Neural progenitor cell (in vitro differentiated cells): ENCODE measurements around the gene HHLA2. TPM values are rescaled to one million over a fixed set of nuclear protein-coding genes. Genes with fewer than 3 reads are reported as not detected.
A peak's percentile ranks its signal among the peaks of the same experiment; 100 is the strongest.

ENCODE experiments used
- DNase-seq: peaks from one replicate; pipeline ENCODE4 v3.0.0-alpha.2; 2016; ENCODE audit warnings: low spot score
- H2AFZ ChIP-seq: fragments of 200-600 bp; sonication (generic); replicated peaks from 2 replicates; pipeline ENCODE4 v1.6.1; 2016; ENCODE audit warnings: antibody characterized with exemption
- H3F3A ChIP-seq: fragments of 200-600 bp; sonication (generic); 2 replicates; pipeline ENCODE4 v1.6.1; 2016; ENCODE audit warnings: antibody characterized with exemption, low read depth
- H3K27ac ChIP-seq: fragments of 200-600 bp; sonication (generic); 2 replicates; pipeline ENCODE4 v1.5.1; 2016; ENCODE audit warnings: mild to moderate bottlenecking
- H3K27me3 ChIP-seq: fragments of 200-600 bp; sonication (generic); 2 replicates; pipeline ENCODE4 v1.6.1; 2016; ENCODE audit warnings: mild to moderate bottlenecking, moderate library complexity
- H3K36me3 ChIP-seq: fragments of 200-600 bp; sonication (generic); 2 replicates; pipeline ENCODE4 v1.5.1; 2016
- H3K4me1 ChIP-seq: fragments of 200-600 bp; sonication (generic); 2 replicates; pipeline ENCODE4 v1.6.1; 2016; ENCODE audit warnings: mixed run types
- H3K4me2 ChIP-seq: fragments of 200-600 bp; sonication (generic); 2 replicates; pipeline ENCODE4 v1.6.1; 2016
- H3K4me3 ChIP-seq: fragments of 200-600 bp; sonication (generic); 2 replicates; pipeline ENCODE4 v1.5.1; 2016
- H3K79me2 ChIP-seq: fragments of 200-600 bp; sonication (generic); 2 replicates; pipeline ENCODE4 v1.6.1; 2016; ENCODE audit warnings: low read depth
- H3K9ac ChIP-seq: fragments of 200-600 bp; sonication (generic); 2 replicates; pipeline ENCODE4 v1.6.1; 2016
- H3K9me3 ChIP-seq: fragments of 200-600 bp; sonication (generic); 2 replicates; pipeline ENCODE4 v1.5.1; 2016; ENCODE audit warnings: low read depth
- H4K20me1 ChIP-seq: fragments of 200-600 bp; sonication (generic); 2 replicates; pipeline ENCODE4 v1.6.1; 2016; ENCODE audit warnings: low read depth
- H3K27ac Mint-ChIP-seq: 3 replicates; pipeline ENCODE4 v1.8.0; 2021; ENCODE audit warnings: mixed read lengths
- H3K27me3 Mint-ChIP-seq: 2 replicates; pipeline ENCODE4 v1.8.0; 2022; ENCODE audit warnings: low read depth, mild to moderate bottlenecking, inconsistent platforms, moderate library complexity, mixed read lengths; ENCODE audit not compliant: insufficient read depth
- H3K36me3 Mint-ChIP-seq: 3 replicates; pipeline ENCODE4 v1.8.0; 2021; ENCODE audit warnings: mixed read lengths
- H3K4me1 Mint-ChIP-seq: 3 replicates; pipeline ENCODE4 v1.8.0; 2021; ENCODE audit warnings: mixed read lengths
- H3K4me3 Mint-ChIP-seq: 3 replicates; pipeline ENCODE4 v1.8.0; 2021; ENCODE audit warnings: mild to moderate bottlenecking, moderate library complexity, mixed read lengths
- H3K9me3 Mint-ChIP-seq: 3 replicates; pipeline ENCODE4 v1.8.0; 2020; ENCODE audit warnings: mixed read lengths
- CTCF ChIP-seq: fragments of 200-600 bp; sonication (generic); IDR thresholded peaks from 2 replicates; pipeline ENCODE4 v1.5.1; 2017; ENCODE audit warnings: antibody characterized with exemption, mild to moderate bottlenecking
- EZH2 ChIP-seq: fragments of 200-600 bp; sonication (generic); IDR thresholded peaks from 2 replicates; pipeline ENCODE4 v1.6.1; 2017; ENCODE audit warnings: antibody characterized with exemption, mild to moderate bottlenecking, moderate library complexity
- EZH2phosphoT487 ChIP-seq: fragments of 200-600 bp; sonication (generic); IDR thresholded peaks from 2 replicates; pipeline ENCODE4 v1.6.1; 2017; ENCODE audit warnings: antibody characterized with exemption
- total RNA-seq: library from RNA; depleted of rRNA; stranded (reverse); fragments of >200 nt; gene quantifications from 2 replicates; pipeline ENCODE4 v1.2.3, GENCODE V29; 2015; ENCODE audit warnings: low replicate concordance

The HHLA2 gene
- total RNA-seq, 1 donor from 2014 or later, result not detected

DNA sequence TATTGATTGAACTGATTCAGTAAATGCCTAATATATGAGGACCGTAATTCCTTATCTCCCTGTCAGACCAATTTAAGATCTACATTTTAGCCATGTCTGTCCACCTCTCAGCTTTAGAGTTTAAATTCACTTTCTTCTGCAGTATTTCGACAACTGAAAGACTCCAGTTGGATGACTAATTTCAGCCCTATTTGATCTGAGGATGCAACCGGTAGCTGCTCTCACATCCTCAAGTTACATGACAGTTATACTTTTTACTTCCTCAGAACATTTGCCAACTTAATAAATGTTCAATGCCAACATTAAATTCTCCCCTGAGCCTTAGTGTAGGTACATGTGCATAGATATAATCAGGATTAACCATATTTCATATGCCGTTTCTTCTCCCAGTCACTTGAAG lies 2.5 kb upstream of the HHLA2 start:
- Histone ChIP-seq H3K27ac (no peak overlapping the region), H3K4me3 (no peak overlapping the region), H3K36me3 (no peaks in the 10 kb centered on the region), H3K9ac (no peak overlapping the region), H3K4me1 (peaks cover 7% of the 10 kb centered on the region), H3K4me2 (no peak overlapping the region), H3F3A (no peaks in the 10 kb centered on the region), H3K27me3 (no peaks in the 10 kb centered on the region), H3K9me3 (no peaks in the 10 kb centered on the region), H3K79me2 (no peaks in the 10 kb centered on the region), H2AFZ (no peak overlapping the region), H4K20me1 (no peaks in the 10 kb centered on the region)
- Mint-ChIP-seq H3K4me1 (peaks cover 3% of the 10 kb centered on the region), H3K27me3 (no peaks in the 10 kb centered on the region), H3K27ac (no peak overlapping the region), H3K36me3 (no peaks in the 10 kb centered on the region), H3K4me3 (no peak overlapping the region), H3K9me3 (peaks cover 2% of the 10 kb centered on the region)
- no peak for DNase-seq
- TF ChIP-seq EZH2phosphoT487 (no peak), CTCF (no peak), EZH2 (no peak)

- Histone ChIP-seq H3K27me3 (no peaks in the 10 kb centered on the region), H2AFZ (no peak overlapping the region), H3K9ac (no peak overlapping the region), H4K20me1 (no peaks in the 10 kb centered on the region), H3K4me1 (peaks cover 16% of the 10 kb centered on the region), H3K36me3 (no peaks in the 10 kb centered on the region), H3F3A (no peaks in the 10 kb centered on the region), H3K4me3 (no peak overlapping the region), H3K27ac (no peak overlapping the region), H3K79me2 (no peaks in the 10 kb centered on the region), H3K9me3 (no peaks in the 10 kb centered on the region), H3K4me2 (no peak overlapping the region)
- Mint-ChIP-seq H3K27ac (no peak overlapping the region), H3K27me3 (no peaks in the 10 kb centered on the region), H3K4me3 (no peak overlapping the region), H3K36me3 (no peaks in the 10 kb centered on the region), H3K4me1 (peaks cover 3% of the 10 kb centered on the region), H3K9me3 (peaks cover 2% of the 10 kb centered on the region)
- no peak for TF ChIP-seq EZH2
- no peak for TF ChIP-seq EZH2phosphoT487
- no peak for TF ChIP-seq CTCF
- DNase-seq, result no peak
These were observed 750 bp upstream of the HHLA2 start for GRCh38 chr3:108295421-108296175.

- H3K27me3 Mint-ChIP-seq, result no peaks in the 10 kb centered on the region
- H3K27ac ChIP-seq, result no peak overlapping the region
- no peak overlapping the region for H3K27ac Mint-ChIP-seq
- no peaks in the 10 kb centered on the region for H3K9me3 Mint-ChIP-seq
- peak overlapping the region; percentile 24 for H2AFZ ChIP-seq
- H3K36me3 Mint-ChIP-seq, result no peaks in the 10 kb centered on the region
- no peak overlapping the region for H3K4me2 ChIP-seq
- no peaks in the 10 kb centered on the region for H4K20me1 ChIP-seq
- DNase-seq, result peak; percentile 11
- H3K4me1 Mint-ChIP-seq, result peaks cover 3% of the 10 kb centered on the region
- no peaks in the 10 kb centered on the region for H3K9me3 ChIP-seq
- H3K4me3 Mint-ChIP-seq, result no peak overlapping the region
- no peaks in the 10 kb centered on the region for H3K36me3 ChIP-seq
- H3F3A ChIP-seq, result no peaks in the 10 kb centered on the region
- H3K27me3 ChIP-seq, result no peaks in the 10 kb centered on the region
- no peak overlapping the region for H3K9ac ChIP-seq
- no peaks in the 10 kb centered on the region for H3K79me2 ChIP-seq
- H3K4me3 ChIP-seq, result no peak overlapping the region
- TF ChIP-seq CTCF (no peak), EZH2phosphoT487 (no peak), EZH2 (no peak)
- H3K4me1 ChIP-seq, result peaks cover 24% of the 10 kb centered on the region
These were observed 1.3 kb downstream of the HHLA2 start for GRCh38 chr3:108297647-108298046.
